IPS DF 6.9 (cell line): ENCODE data around the gene MYCBP2.

ENCODE experiments used
- DNase-seq: peaks from one replicate; pipeline ENCODE4 v3.0.0-alpha.2; 2013; ENCODE audit warnings: low read depth, low spot score
- H3K27ac ChIP-seq: one replicate; pipeline ENCODE4 v1.5.1; 2013; ENCODE audit warnings: low read length, control low read depth
- H3K27me3 ChIP-seq: 2 replicates; pipeline ENCODE4 v1.6.1; 2013; ENCODE audit warnings: mild to moderate bottlenecking, low read length; ENCODE audit not compliant: control insufficient read depth, insufficient read depth
- H3K36me3 ChIP-seq: 2 replicates; pipeline ENCODE4 v1.6.1; 2013; ENCODE audit warnings: low read length; ENCODE audit not compliant: control insufficient read depth, insufficient read depth
- H3K4me1 ChIP-seq: 2 replicates; pipeline ENCODE4 v1.6.1; 2013; ENCODE audit warnings: low read length; ENCODE audit not compliant: control insufficient read depth, insufficient read depth
- H3K4me3 ChIP-seq: 2 replicates; pipeline ENCODE4 v1.5.1; 2013; ENCODE audit warnings: mild to moderate bottlenecking, low read length
- H3K9me3 ChIP-seq: 2 replicates; pipeline ENCODE4 v1.6.1; 2013; ENCODE audit warnings: low read length, inconsistent platforms; ENCODE audit not compliant: control insufficient read depth, insufficient read depth
- WGBS: extraction: QIAGEN DNeasy Blood & Tissue Kit; methylation state at CpG from one replicate; pipeline ENCODE4 v1.1.7; 2013; ENCODE audit warnings: mixed read lengths, missing lambda C conversion rate; ENCODE audit not compliant: insufficient read length, insufficient coverage; 5-methylcytosine and 5-hydroxymethylcytosine counted together

The MYCBP2 gene

GRCh38 chr13:77002590-77003190, 324.2 kb downstream of the MYCBP2 start:
- WGBS = no CpG with 5 or more reads among the region's 7 CpGs
- DNase-seq = no peak

GRCh38 chr13:77001963-77002587, 324.8 kb downstream of the MYCBP2 start:
- Histone ChIP-seq H3K27me3 (no peaks in the 10 kb centered on the region), H3K4me1 (no peaks in the 10 kb centered on the region), H3K36me3 (no peaks in the 10 kb centered on the region), H3K4me3 (no peak overlapping the region), H3K9me3 (no peaks in the 10 kb centered on the region), H3K27ac (no peak overlapping the region)
- no CpG with 5 or more reads among the region's 4 CpGs for WGBS
- DNase-seq = no peak

More at GRCh38 chr13:77002590-77003190, 324.2 kb downstream of the MYCBP2 start:
- Histone ChIP-seq H3K4me3 (no peak overlapping the region), H3K36me3 (no peaks in the 10 kb centered on the region; the same call in 1 of the 2 replicates), H3K27ac (no peak overlapping the region), H3K27me3 (no peaks in the 10 kb centered on the region), H3K4me1 (no peaks in the 10 kb centered on the region), H3K9me3 (no peaks in the 10 kb centered on the region)

- H3K9me3 ChIP-seq = no peaks in the 10 kb centered on the region
- H3K36me3 ChIP-seq = no peaks in the 10 kb centered on the region
- H3K4me1 ChIP-seq = no peaks in the 10 kb centered on the region
- no peak overlapping the region for H3K4me3 ChIP-seq
- no peak for DNase-seq
- H3K27ac ChIP-seq = no peak overlapping the region
- WGBS = no CpG with 5 or more reads among the region's 4 CpGs
- H3K27me3 ChIP-seq = no peaks in the 10 kb centered on the region
Measured at GRCh38 chr13:77001540-77001939, 325.4 kb downstream of the MYCBP2 start.

GRCh38 chr13:77000475-77000874, 326.4 kb downstream of the MYCBP2 start:
- H3K36me3 ChIP-seq = no peaks in the 10 kb centered on the region
- no peak overlapping the region for H3K27ac ChIP-seq
- H3K4me1 ChIP-seq = no peaks in the 10 kb centered on the region
- H3K9me3 ChIP-seq = no peaks in the 10 kb centered on the region
- no peak for DNase-seq
- no CpG with 5 or more reads among the region's 1 CpG for WGBS
- no peak overlapping the region for H3K4me3 ChIP-seq
- no peaks in the 10 kb centered on the region for H3K27me3 ChIP-seq
